ENCODE results near the gene CTDSPL.
"Not testable (repeated sequence)": the region's sequence is repeated elsewhere in the genome, so short reads cannot be mapped to it uniquely, and the experiment has no call there.

Gene CTDSPL

DNA sequence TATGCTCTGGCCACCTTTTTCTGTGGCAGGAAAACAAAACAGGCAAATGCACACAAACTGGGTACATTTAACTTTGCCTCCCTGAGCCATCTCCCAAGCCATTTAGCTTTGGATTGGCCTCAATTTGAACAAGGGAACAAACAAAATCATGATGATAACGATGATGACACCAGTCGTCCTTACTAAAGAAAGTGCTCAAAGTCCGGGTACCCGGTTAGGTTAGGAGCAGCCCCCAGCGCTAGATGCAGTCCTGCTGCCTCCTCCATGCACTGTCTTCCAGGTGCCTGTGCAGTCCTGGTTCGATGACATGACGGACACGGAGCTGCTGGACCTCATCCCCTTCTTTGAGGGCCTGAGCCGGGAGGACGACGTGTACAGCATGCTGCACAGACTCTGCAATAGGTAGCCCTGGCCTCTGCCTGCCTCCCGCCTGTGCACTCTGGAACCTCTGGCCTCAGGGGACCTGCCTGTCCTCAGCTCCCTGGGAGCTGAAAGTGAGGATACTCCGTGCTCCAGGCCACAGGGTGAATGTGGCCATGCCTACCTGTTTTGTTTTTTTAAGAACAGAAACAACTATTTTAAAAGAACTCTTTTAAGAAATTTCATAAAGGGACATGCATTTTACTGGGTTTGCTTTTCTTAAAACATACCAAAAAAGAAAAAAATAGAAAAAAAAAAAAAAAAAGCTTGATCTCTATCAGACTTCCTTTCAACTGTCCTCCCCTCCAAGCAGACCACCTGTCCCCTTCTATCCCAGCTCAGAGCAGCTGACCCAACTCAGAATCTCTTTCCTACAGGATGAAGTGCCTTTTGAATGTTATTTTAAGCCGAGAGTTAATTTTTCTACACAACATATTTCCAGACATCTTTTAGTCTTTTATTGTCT is 119.0 kb downstream of the CTDSPL start:
- DNase-seq: no peak
- no peaks in the 10 kb centered on the region for H3K9me3 Mint-ChIP-seq
- no peaks in the 10 kb centered on the region for H3K27me3 Mint-ChIP-seq
- no peaks in the 10 kb centered on the region for H3K36me3 Mint-ChIP-seq (ENCODE audit: low read depth)
- no peak for ATAC-seq
- H3K27ac Mint-ChIP-seq: no peak overlapping the region
- no peaks in the 10 kb centered on the region for H3K4me1 Mint-ChIP-seq
- no peak overlapping the region for H3K4me3 Mint-ChIP-seq

DNA sequence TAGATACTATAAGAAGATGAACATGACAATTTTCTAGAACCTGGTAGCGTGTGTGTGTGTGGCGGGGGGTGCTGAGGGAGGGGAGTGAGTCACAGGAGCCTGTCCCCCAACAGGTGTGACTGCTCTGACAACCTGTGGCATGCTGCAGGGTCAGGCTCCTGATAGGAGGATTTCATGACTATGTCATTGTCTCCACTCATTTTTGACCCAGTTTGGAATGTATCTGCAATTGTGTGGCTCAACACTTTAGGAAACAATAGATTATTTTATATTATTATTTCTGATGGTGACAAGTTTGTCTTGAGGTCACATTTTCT is 119.6 kb downstream of the CTDSPL start:
- no peak for DNase-seq
- Mint-ChIP-seq H3K9me3 (no peaks in the 10 kb centered on the region), H3K27me3 (no peaks in the 10 kb centered on the region), H3K27ac (no peak overlapping the region), H3K4me3 (no peak overlapping the region), H3K36me3 (ENCODE audit: low read depth) (no peaks in the 10 kb centered on the region), H3K4me1 (no peaks in the 10 kb centered on the region)
- ATAC-seq: no peak

DNA sequence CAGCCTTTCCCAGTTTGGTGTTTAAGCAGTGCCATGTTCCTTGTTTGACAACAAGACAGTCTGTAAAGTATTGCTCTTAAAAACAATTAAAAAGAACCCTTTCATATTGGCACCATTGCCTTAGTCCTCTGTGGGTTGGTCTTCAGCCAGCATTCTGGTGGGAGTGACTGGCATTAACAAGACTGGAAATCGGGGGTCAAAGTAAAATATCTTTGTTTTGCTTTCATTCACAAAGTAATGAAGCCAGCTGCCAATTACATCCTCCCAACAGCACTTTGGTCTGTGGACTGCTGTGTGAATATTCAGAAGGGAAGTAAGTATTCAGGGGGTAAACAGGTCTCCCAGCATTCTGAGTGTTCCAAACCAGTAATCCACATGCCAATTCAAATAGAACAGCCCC is 120.7 kb downstream of the CTDSPL start:
- Mint-ChIP-seq H3K4me1 (no peaks in the 10 kb centered on the region), H3K36me3 (ENCODE audit: low read depth) (no peaks in the 10 kb centered on the region), H3K4me3 (no peak overlapping the region), H3K27ac (no peak overlapping the region), H3K27me3 (no peaks in the 10 kb centered on the region), H3K9me3 (no peaks in the 10 kb centered on the region)
- no peak for DNase-seq
- no peak for ATAC-seq

DNA sequence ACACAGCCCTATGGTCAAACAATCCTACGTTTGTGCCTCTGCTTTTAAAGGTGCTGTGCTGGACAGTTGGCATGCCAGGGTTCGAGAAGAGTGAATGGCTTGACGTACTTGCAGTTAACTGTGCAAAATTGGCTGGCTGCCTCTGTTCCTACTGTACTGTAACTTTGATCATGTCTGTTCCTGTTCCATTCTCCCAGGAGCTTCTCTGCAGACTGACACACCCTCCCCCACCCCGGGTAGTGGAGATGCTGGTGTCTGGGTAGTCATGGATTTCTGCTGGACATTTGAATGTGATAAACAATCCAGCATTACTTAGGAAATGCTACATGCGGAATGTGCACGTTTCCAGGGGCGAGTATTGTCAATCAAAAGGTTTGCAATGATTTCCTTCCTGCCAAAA is 122.4 kb downstream of the CTDSPL start:
- DNase-seq: no peak
- no peaks in the 10 kb centered on the region for H3K4me1 Mint-ChIP-seq
- no peaks in the 10 kb centered on the region for H3K36me3 Mint-ChIP-seq (ENCODE audit: low read depth)
- no peak overlapping the region for H3K4me3 Mint-ChIP-seq
- no peak overlapping the region for H3K27ac Mint-ChIP-seq
- no peak for ATAC-seq
- no peaks in the 10 kb centered on the region for H3K9me3 Mint-ChIP-seq
- no peaks in the 10 kb centered on the region for H3K27me3 Mint-ChIP-seq

DNA sequence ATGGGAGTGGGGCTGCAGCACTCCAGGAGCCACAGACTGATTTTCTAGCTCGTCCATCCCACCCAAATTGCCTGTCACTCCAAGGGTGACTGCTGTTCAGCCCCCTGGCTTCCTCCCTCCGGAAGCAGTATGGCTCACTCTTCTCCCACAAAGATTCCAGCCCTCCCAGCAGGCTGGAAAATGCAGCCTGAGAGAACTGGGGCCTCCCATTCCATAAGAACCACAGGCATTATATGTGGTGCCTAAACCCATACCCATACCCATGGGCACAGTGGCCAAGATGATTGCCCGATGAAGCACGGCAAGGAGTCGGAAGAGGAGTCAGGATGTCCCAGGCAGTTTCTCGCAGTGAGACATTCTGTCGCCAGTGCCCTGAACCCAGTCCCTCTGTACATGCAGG is 122.9 kb downstream of the CTDSPL start:
- Mint-ChIP-seq H3K9me3 (no peaks in the 10 kb centered on the region), H3K27ac (no peak overlapping the region), H3K27me3 (no peaks in the 10 kb centered on the region), H3K4me1 (no peaks in the 10 kb centered on the region), H3K4me3 (no peak overlapping the region), H3K36me3 (ENCODE audit: low read depth) (no peaks in the 10 kb centered on the region)
- ATAC-seq (no peak), DNase-seq (no peak)

DNA sequence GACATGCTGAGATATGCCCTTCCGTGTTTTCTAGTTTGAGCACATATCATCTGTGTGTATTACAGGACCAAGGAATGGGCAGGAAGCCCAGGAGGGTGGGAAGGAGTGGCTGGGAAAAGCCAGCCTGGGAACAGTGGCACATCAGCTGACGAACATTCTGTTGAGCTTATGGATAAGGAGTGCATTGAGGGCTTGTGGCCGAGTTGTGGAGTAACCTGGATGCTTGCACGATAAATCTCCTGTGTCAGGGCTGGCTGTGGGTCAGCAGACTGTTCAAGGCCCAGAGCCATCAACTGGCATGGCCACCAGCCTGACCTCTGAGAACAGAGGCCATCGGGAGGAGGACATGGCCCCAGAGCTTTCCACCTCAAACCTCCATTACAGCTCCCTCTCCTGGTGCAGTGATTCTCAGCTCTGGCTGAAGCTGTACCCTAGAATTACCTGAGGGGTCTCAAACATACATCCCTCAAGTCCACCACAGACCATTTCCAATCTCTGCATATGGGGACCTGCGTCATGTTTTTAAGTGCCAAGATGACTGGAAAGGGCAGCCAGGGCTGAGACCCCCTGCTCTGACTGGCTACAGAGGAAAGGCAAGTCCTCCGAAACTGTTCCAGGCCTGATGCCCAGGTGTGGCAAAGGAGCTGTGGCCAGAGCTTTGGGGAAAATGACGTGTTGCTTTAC is 124.1 kb downstream of the CTDSPL start:
- Mint-ChIP-seq H3K36me3 (ENCODE audit: low read depth) (no peaks in the 10 kb centered on the region), H3K27me3 (no peaks in the 10 kb centered on the region), H3K4me3 (no peak overlapping the region), H3K4me1 (no peaks in the 10 kb centered on the region), H3K9me3 (no peaks in the 10 kb centered on the region), H3K27ac (no peak overlapping the region)
- ATAC-seq: no peak
- DNase-seq: no peak

DNA sequence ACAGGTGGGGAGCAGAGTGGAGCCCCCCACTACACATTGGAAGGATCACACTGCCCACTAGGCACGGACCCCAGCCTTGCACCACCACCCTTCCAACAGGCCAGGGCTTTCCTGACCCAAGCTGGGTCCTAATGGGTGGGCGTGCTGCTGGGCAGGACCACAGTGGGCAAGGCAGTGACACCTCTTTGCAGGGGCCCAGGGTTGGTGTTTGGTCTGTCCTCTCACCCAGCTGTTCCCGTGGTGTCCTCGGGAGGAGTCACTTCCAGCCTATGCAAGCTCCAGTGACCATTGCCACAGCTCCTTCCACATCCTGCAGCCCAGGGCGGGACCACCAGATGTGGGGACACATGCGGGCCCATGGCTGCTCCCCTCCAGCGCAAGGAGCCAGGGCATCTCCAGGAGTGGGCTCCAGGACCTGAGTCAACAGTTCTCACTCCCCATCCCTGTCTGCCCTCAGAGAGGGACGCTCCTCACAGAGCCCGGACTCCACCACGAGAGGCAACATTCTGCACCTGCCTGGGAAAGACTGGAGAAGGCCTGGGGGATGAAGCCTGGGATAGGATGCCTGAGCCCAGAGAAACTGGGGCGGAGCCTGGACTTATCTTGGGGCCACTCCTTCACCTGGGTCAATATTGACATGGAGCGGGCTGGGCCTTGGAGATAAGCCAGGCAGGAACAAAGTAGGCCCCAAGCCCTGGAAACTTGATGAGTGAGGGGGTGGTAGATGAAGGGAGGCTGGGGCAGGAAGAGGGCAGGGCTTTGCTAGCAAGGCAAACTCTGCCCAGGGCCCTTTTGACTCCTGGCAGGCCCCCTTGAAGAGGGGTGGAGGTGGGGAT is 125.0 kb downstream of the CTDSPL start:
- no peak overlapping the region for H3K4me3 Mint-ChIP-seq
- no peak for DNase-seq

DNA sequence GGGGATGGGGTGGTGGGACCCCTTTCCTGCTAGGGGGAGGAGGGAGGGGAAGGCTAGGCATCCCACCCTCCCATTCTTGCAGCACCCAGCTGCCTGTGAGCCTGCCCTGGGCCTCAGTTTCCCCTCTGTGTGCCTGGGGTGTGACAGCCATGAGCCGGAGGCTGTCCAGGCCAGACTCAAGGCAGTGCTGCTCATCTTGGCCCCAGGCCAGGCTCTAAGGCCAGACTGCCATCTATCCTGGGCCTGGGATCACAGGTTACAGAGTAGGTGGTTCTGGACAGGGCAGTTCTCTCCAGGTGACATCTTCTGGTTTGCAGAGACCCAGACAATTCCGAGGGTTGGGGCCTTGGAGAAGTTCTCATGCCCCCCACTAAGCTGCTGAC is 125.6 kb downstream of the CTDSPL start:
- Mint-ChIP-seq H3K9me3 (no peaks in the 10 kb centered on the region), H3K27ac (no peak overlapping the region), H3K4me1 (no peaks in the 10 kb centered on the region), H3K4me3 (no peak overlapping the region), H3K27me3 (no peaks in the 10 kb centered on the region), H3K36me3 (ENCODE audit: low read depth) (no peaks in the 10 kb centered on the region)
- DNase-seq: no peak
- ATAC-seq: no peak

More for the DNA sequence above, 125.0 kb downstream of the CTDSPL start:
- Mint-ChIP-seq H3K4me1 (no peaks in the 10 kb centered on the region), H3K36me3 (ENCODE audit: low read depth) (no peaks in the 10 kb centered on the region), H3K27ac (no peak overlapping the region), H3K27me3 (no peaks in the 10 kb centered on the region), H3K9me3 (no peaks in the 10 kb centered on the region)
- no peak for ATAC-seq

DNA sequence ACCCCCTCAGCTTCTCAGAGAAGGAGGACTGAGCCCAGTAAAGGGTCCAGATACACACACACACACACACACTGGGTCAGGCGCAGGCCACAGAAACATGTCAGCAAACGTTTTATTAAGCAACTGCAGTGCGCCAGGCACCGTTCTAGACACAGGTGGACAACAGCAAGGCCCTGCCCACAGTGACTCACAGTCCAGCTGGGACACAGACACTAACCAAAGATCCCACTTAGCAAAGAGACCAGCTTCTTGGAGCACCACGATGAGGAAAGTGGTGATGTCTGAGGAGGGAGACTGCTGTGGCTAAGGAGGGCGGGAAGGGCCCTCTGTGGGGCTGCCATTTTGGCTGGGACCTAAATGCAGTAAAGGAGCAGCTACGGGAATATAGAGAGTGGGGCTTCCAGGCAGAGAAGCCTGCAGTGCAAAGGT is 126.1 kb downstream of the CTDSPL start:
- no peak for DNase-seq
- Mint-ChIP-seq H3K9me3 (no peaks in the 10 kb centered on the region), H3K4me1 (no peaks in the 10 kb centered on the region), H3K27ac (no peak overlapping the region), H3K4me3 (no peak overlapping the region), H3K27me3 (no peaks in the 10 kb centered on the region), H3K36me3 (ENCODE audit: low read depth) (no peaks in the 10 kb centered on the region)
- no peak for ATAC-seq

DNA sequence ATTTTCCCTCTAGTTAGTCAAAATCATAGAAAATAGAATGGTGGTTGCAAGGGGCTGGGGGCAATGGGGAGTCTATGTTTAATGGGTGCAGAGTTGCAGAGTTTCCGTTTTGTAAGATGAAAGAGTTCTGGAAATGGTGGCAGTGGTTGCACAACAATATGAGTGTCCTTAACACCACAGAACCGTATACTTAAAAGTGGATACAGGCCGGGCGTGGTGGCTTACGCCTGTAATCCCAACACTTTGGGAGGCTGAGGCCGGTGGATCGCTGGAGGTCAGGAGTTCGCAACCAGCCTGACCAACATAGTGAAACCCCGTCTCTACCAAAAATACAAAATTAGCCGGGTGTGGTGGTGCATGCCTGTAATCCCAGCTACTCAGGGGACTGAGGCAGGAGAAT is 126.7 kb downstream of the CTDSPL start:
- H3K27me3 Mint-ChIP-seq; H3K36me3 Mint-ChIP-seq (ENCODE audit: low read depth); ATAC-seq; H3K4me1 Mint-ChIP-seq; H3K9me3 Mint-ChIP-seq; H3K4me3 Mint-ChIP-seq; H3K27ac Mint-ChIP-seq; DNase-seq: not testable (repeated sequence)

DNA sequence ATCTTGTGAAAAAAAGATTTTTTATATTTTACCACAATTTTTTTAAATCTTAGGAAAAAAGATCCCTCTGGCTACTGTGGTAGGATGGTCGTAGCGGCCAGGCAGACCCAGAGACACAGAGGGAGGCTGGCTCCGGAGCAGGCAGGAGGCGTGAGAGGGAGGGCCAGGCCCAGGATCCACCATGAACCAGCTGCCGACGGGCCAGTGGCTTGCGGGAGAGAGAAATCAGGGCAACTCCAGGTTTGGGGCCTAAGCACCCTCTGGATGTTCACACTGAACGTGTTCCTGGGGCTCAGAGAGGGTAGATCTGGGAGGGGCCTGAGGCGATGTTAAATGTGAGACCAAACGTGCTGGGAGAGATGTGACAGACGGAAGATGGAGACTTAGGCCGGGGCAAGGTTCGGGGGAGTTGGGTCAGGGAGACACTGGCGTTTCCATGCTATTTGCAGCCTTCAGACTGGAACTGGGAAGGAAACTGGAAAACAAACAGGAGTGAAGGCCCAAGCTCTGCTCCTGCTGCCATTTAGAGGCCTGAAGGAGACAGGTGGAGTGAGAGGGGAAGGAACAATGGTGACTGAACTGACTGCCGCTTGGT is 127.3 kb downstream of the CTDSPL start:
- no peak for ATAC-seq
- H3K27ac Mint-ChIP-seq: no peak overlapping the region
- no peak overlapping the region for H3K4me3 Mint-ChIP-seq

DNA sequence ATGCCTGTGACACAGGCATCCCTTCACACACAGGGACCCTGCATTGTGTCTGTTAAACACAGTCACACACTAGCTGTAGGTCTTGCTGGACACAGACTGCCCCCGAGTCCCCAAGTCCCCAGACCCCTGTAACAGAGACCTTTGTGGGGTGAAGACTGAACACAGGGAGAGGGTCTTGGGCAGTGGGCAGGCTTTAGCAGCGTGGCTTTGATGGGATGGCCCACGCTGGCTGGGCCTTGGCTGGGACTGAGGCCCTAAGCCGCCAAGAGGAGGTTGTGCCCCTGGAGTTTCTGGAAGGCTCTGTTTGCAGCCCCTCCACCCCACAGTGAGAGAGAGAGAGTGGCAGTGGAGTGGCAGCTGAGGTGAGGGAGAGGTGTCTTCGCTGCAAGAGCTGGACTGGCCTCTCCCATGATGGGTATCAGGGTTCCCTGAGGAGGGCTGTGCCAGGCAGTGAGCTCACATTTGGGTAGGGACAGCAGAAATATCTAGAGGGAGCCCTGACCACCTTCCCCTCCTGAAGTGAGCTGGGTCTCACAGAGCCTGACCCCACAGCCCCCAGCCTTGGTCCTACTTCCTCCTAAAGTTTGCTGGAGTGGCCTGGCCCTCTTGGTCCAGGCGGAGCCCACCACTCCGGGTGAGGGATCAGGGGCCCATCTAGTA is 128.3 kb downstream of the CTDSPL start:
- H3K27ac Mint-ChIP-seq: no peak overlapping the region
- H3K4me3 Mint-ChIP-seq: no peak overlapping the region
- ATAC-seq (no peak), DNase-seq (no peak)
- peaks cover under 1% of the 10 kb centered on the region for H3K36me3 Mint-ChIP-seq (ENCODE audit: low read depth)
- H3K27me3 Mint-ChIP-seq: no peaks in the 10 kb centered on the region
- H3K9me3 Mint-ChIP-seq: no peaks in the 10 kb centered on the region
- peaks cover 16% of the 10 kb centered on the region for H3K4me1 Mint-ChIP-seq

More for the DNA sequence above, 127.3 kb downstream of the CTDSPL start:
- H3K9me3 Mint-ChIP-seq: no peaks in the 10 kb centered on the region
- peaks cover 8% of the 10 kb centered on the region for H3K4me1 Mint-ChIP-seq
- no peaks in the 10 kb centered on the region for H3K36me3 Mint-ChIP-seq (ENCODE audit: low read depth)
- DNase-seq: no peak
- no peaks in the 10 kb centered on the region for H3K27me3 Mint-ChIP-seq

DNA sequence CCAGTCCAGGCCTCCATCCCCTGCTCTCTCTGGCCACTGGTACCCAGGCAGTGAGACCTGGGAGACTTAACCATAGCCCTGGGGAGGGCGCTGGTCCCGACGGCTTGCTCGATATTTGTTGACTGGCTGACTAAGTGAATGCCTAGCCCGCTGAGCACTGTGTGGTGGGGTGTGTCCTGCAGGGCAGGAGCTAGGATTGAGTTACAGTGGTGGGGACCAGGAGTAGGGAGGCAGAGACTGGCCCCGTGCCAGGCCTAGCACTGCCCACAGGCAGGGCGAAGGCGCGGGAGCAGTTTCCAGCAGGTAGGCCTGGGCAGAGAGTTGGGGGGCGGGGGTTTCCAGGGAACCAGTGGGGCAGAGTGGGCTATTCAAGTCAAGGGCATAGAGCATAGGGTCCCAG is 128.8 kb downstream of the CTDSPL start, which contains the start of gene VILL:
Gene VILL (plus strand): TSS at position 260 of the 400 bp plus-strand sequence. CDS start 2,887 bp downstream, outside the sequence.
- Mint-ChIP-seq H3K9me3 (no peaks in the 10 kb centered on the region), H3K4me3 (no peak within 1 kb of the TSS), H3K4me1 (peaks cover 22% of the 10 kb centered on the region), H3K27me3 (no peaks in the 10 kb centered on the region), H3K27ac (no peak within 1 kb of the TSS), H3K36me3 (ENCODE audit: low read depth) (peaks cover 6% of the 10 kb centered on the region)
- DNase-seq (no peak), ATAC-seq (no peak)

DNA sequence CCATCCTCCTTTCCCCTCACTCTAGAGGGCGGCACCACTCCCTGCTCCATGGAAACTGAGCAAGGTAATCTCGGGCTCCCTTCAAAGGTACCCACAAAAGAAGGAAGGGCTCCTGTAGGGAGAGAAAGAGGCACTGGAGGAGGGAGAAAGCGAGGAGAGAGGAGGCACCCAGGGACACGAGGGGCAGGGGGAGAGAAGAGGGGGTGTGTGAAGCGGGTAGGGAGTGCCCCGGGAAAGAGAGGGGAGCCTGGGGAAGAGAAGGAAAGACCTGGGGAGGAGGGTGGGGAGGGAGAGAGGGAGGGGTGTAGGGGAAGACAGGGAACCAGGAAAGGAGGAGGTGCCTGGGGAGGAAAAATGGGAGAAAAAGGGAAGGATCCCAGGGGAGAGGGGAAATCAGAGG is 129.4 kb downstream of the CTDSPL start:
- Mint-ChIP-seq H3K4me3 (no peak overlapping the region), H3K27me3 (no peaks in the 10 kb centered on the region), H3K27ac (no peak overlapping the region)

More for the DNA sequence above, 129.4 kb downstream of the CTDSPL start:
- no peak for ATAC-seq
- no peak for DNase-seq
- peaks cover 28% of the 10 kb centered on the region for H3K4me1 Mint-ChIP-seq
- no peaks in the 10 kb centered on the region for H3K9me3 Mint-ChIP-seq
- peaks cover 11% of the 10 kb centered on the region for H3K36me3 Mint-ChIP-seq (ENCODE audit: low read depth)

All from activated naive CD8-positive, alpha-beta T cell treated with anti-CD3 and anti-CD28 coated beads, Interleukin-2, amount 50 U/mL, for 24 hours (primary cell).